NCI-H82 treated with DMSO at 0.1 percent for 48 hours (cell line): ENCODE data around the gene RBP4.

ENCODE experiments used
- DNase-seq: peaks from one replicate; lab custom pipeline; 2025; ENCODE audit not compliant: unreplicated experiment; lab: John Stamatoyannopoulos, UW

The RBP4 gene

GRCh38 chr10:93601146-93601773, at the start of gene RBP4:
TSS of gene RBP4 (minus strand) at chr10:93601235. CDS start at chr10:93601028, 207 bp downstream.
- no peak for DNase-seq

GRCh38 chr10:93639791-93640190, 38.8 kb upstream of the RBP4 start:
- no peak for DNase-seq

GRCh38 chr10:93630625-93631557, 29.9 kb upstream of the RBP4 start:
- DNase-seq = peak; percentile 73

- DNase-seq = no peak
These were observed 28.7 kb upstream of the RBP4 start for GRCh38 chr10:93629647-93630305.

GRCh38 chr10:93628858-93629257, 27.8 kb upstream of the RBP4 start:
- DNase-seq = no peak

GRCh38 chr10:93622942-93623341, 21.9 kb upstream of the RBP4 start:
- DNase-seq = no peak

GRCh38 chr10:93620925-93621324, 19.9 kb upstream of the RBP4 start:
- no peak for DNase-seq

- no peak for DNase-seq
These were observed 14.7 kb upstream of the RBP4 start for GRCh38 chr10:93615576-93616235.

GRCh38 chr10:93614101-93614825, 13.2 kb upstream of the RBP4 start:
- DNase-seq = peak; percentile 83

- no peak for DNase-seq
These were observed 12.1 kb upstream of the RBP4 start for GRCh38 chr10:93613126-93613525.

GRCh38 chr10:93612311-93612710, 11.3 kb upstream of the RBP4 start, which contains the start of gene PDE6C:
TSS of gene PDE6C (plus strand) at chr10:93612537. CDS start at chr10:93612726, 189 bp downstream.
- DNase-seq = peak; percentile 93

GRCh38 chr10:93608421-93608820, 7.4 kb upstream of the RBP4 start:
- DNase-seq = no peak

- no peak for DNase-seq
These were observed 3.1 kb upstream of the RBP4 start for GRCh38 chr10:93604146-93604545.

- DNase-seq = no peak
These were observed 2.0 kb upstream of the RBP4 start for GRCh38 chr10:93603023-93603422.

- no peak for DNase-seq
These were observed 733 bp upstream of the RBP4 start for GRCh38 chr10:93601774-93602162.

GRCh38 chr10:93600446-93601145, 439 bp downstream of the RBP4 start:
- no peak for DNase-seq

GRCh38 chr10:93599778-93600177, 1.3 kb downstream of the RBP4 start:
- no peak for DNase-seq

GRCh38 chr10:93599335-93599734, 1.7 kb downstream of the RBP4 start:
- no peak for DNase-seq

- no peak for DNase-seq
These were observed 2.9 kb downstream of the RBP4 start for GRCh38 chr10:93598157-93598556.

- DNase-seq = no peak
These were observed 3.9 kb downstream of the RBP4 start for GRCh38 chr10:93597075-93597599.
